Ishikawa (cell line): Measurements from ENCODE around the gene BEND7.

Experiments used
- CEBPB ChIP-seq: IDR thresholded peaks from 2 replicates; pipeline ENCODE4 v1.6.1; 2012
- CREB1 ChIP-seq: IDR thresholded peaks from 2 replicates; pipeline ENCODE4 v1.6.1; 2012; ENCODE audit warnings: low read depth
- EP300 ChIP-seq: IDR thresholded peaks from 2 replicates; pipeline ENCODE4 v1.6.1; 2012; ENCODE audit warnings: borderline replicate concordance
- RAD21 ChIP-seq: IDR thresholded peaks from 2 replicates; pipeline ENCODE4 v1.6.1; 2012; ENCODE audit warnings: low read depth
- YY1 ChIP-seq: IDR thresholded peaks from 2 replicates; pipeline ENCODE4 v1.6.1; 2012; ENCODE audit warnings: low read depth
- TF ChIP-seq, protein P1 (sequence below): IDR thresholded peaks from 2 replicates; pipeline ENCODE4 v1.6.1; 2012
- TF ChIP-seq, protein P2 (sequence below): IDR thresholded peaks from 2 replicates; pipeline ENCODE4 v1.6.1; 2012; ENCODE audit warnings: low read depth, mild to moderate bottlenecking

DNA sequence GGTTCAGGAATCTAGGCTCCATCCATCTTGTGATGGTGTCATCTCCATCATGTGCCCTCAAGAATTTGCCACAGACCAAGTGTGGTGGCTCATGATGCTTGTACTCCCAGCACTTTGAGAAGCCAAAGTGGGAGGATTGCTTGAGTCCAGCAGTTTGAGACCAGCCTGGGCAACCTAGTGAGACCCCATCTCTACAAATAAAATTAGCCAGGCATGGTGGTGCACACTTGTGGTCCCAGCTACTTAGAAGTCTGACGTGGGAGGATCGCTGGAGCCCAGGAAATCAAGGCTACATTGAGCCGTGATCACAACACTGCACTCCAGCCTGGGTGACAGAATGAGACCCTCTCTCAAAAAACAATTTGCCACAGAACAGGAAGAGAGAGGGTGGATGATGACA is 127.7 kb downstream of the BEND7 start:
- TF ChIP-seq, protein P1, sequence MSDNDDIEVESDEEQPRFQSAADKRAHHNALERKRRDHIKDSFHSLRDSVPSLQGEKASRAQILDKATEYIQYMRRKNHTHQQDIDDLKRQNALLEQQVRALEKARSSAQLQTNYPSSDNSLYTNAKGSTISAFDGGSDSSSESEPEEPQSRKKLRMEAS = no peak
- TF ChIP-seq EP300 = no peak
- TF ChIP-seq, protein P2, sequence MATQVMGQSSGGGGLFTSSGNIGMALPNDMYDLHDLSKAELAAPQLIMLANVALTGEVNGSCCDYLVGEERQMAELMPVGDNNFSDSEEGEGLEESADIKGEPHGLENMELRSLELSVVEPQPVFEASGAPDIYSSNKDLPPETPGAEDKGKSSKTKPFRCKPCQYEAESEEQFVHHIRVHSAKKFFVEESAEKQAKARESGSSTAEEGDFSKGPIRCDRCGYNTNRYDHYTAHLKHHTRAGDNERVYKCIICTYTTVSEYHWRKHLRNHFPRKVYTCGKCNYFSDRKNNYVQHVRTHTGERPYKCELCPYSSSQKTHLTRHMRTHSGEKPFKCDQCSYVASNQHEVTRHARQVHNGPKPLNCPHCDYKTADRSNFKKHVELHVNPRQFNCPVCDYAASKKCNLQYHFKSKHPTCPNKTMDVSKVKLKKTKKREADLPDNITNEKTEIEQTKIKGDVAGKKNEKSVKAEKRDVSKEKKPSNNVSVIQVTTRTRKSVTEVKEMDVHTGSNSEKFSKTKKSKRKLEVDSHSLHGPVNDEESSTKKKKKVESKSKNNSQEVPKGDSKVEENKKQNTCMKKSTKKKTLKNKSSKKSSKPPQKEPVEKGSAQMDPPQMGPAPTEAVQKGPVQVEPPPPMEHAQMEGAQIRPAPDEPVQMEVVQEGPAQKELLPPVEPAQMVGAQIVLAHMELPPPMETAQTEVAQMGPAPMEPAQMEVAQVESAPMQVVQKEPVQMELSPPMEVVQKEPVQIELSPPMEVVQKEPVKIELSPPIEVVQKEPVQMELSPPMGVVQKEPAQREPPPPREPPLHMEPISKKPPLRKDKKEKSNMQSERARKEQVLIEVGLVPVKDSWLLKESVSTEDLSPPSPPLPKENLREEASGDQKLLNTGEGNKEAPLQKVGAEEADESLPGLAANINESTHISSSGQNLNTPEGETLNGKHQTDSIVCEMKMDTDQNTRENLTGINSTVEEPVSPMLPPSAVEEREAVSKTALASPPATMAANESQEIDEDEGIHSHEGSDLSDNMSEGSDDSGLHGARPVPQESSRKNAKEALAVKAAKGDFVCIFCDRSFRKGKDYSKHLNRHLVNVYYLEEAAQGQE = no peak
- TF ChIP-seq CEBPB = no peak
- TF ChIP-seq YY1 = no peak
- no peak for TF ChIP-seq RAD21
- TF ChIP-seq CREB1 = no peak
